Neural progenitor cell (in vitro differentiated cells): Measurements from ENCODE around the gene NCK2. TPM values are rescaled to one million over a fixed set of nuclear protein-coding genes. Genes with fewer than 3 reads are reported as not detected.

Experiments used
- DNase-seq: peaks from one replicate; pipeline ENCODE4 v3.0.0-alpha.2; 2016; ENCODE audit warnings: low spot score
- H2AFZ ChIP-seq: fragments of 200-600 bp; sonication (generic); replicated peaks from 2 replicates; pipeline ENCODE4 v1.6.1; 2016; ENCODE audit warnings: antibody characterized with exemption
- H3F3A ChIP-seq: fragments of 200-600 bp; sonication (generic); 2 replicates; pipeline ENCODE4 v1.6.1; 2016; ENCODE audit warnings: antibody characterized with exemption, low read depth
- H3K27ac ChIP-seq: fragments of 200-600 bp; sonication (generic); 2 replicates; pipeline ENCODE4 v1.5.1; 2016; ENCODE audit warnings: mild to moderate bottlenecking
- H3K27me3 ChIP-seq: fragments of 200-600 bp; sonication (generic); 2 replicates; pipeline ENCODE4 v1.6.1; 2016; ENCODE audit warnings: mild to moderate bottlenecking, moderate library complexity
- H3K36me3 ChIP-seq: fragments of 200-600 bp; sonication (generic); 2 replicates; pipeline ENCODE4 v1.5.1; 2016
- H3K4me1 ChIP-seq: fragments of 200-600 bp; sonication (generic); 2 replicates; pipeline ENCODE4 v1.6.1; 2016; ENCODE audit warnings: mixed run types
- H3K4me2 ChIP-seq: fragments of 200-600 bp; sonication (generic); 2 replicates; pipeline ENCODE4 v1.6.1; 2016
- H3K4me3 ChIP-seq: fragments of 200-600 bp; sonication (generic); 2 replicates; pipeline ENCODE4 v1.5.1; 2016
- H3K79me2 ChIP-seq: fragments of 200-600 bp; sonication (generic); 2 replicates; pipeline ENCODE4 v1.6.1; 2016; ENCODE audit warnings: low read depth
- H3K9ac ChIP-seq: fragments of 200-600 bp; sonication (generic); 2 replicates; pipeline ENCODE4 v1.6.1; 2016
- H3K9me3 ChIP-seq: fragments of 200-600 bp; sonication (generic); 2 replicates; pipeline ENCODE4 v1.5.1; 2016; ENCODE audit warnings: low read depth
- H4K20me1 ChIP-seq: fragments of 200-600 bp; sonication (generic); 2 replicates; pipeline ENCODE4 v1.6.1; 2016; ENCODE audit warnings: low read depth
- H3K27ac Mint-ChIP-seq: 3 replicates; pipeline ENCODE4 v1.8.0; 2021; ENCODE audit warnings: mixed read lengths
- H3K27me3 Mint-ChIP-seq: 2 replicates; pipeline ENCODE4 v1.8.0; 2022; ENCODE audit warnings: low read depth, mild to moderate bottlenecking, inconsistent platforms, moderate library complexity, mixed read lengths; ENCODE audit not compliant: insufficient read depth
- H3K36me3 Mint-ChIP-seq: 3 replicates; pipeline ENCODE4 v1.8.0; 2021; ENCODE audit warnings: mixed read lengths
- H3K4me1 Mint-ChIP-seq: 3 replicates; pipeline ENCODE4 v1.8.0; 2021; ENCODE audit warnings: mixed read lengths
- H3K4me3 Mint-ChIP-seq: 3 replicates; pipeline ENCODE4 v1.8.0; 2021; ENCODE audit warnings: mild to moderate bottlenecking, moderate library complexity, mixed read lengths
- H3K9me3 Mint-ChIP-seq: 3 replicates; pipeline ENCODE4 v1.8.0; 2020; ENCODE audit warnings: mixed read lengths
- CTCF ChIP-seq: fragments of 200-600 bp; sonication (generic); IDR thresholded peaks from 2 replicates; pipeline ENCODE4 v1.5.1; 2017; ENCODE audit warnings: antibody characterized with exemption, mild to moderate bottlenecking
- EZH2 ChIP-seq: fragments of 200-600 bp; sonication (generic); IDR thresholded peaks from 2 replicates; pipeline ENCODE4 v1.6.1; 2017; ENCODE audit warnings: antibody characterized with exemption, mild to moderate bottlenecking, moderate library complexity
- EZH2phosphoT487 ChIP-seq: fragments of 200-600 bp; sonication (generic); IDR thresholded peaks from 2 replicates; pipeline ENCODE4 v1.6.1; 2017; ENCODE audit warnings: antibody characterized with exemption
- total RNA-seq: library from RNA; depleted of rRNA; stranded (reverse); fragments of >200 nt; gene quantifications from 2 replicates; pipeline ENCODE4 v1.2.3, GENCODE V29; 2015; ENCODE audit warnings: low replicate concordance

Gene NCK2
- total RNA-seq, 1 donor from 2014 or later: 26.2 TPM

GRCh38 chr2:105879803-105880300, 135.1 kb downstream of the NCK2 start:
- H3K27me3 Mint-ChIP-seq: peaks cover 4% of the 10 kb centered on the region
- no peak for DNase-seq
- Histone ChIP-seq H3K27me3 (no peaks in the 10 kb centered on the region), H3K9ac (no peak overlapping the region), H3K27ac (no peak overlapping the region), H3F3A (no peaks in the 10 kb centered on the region), H3K4me2 (no peak overlapping the region), H3K4me3 (no peak overlapping the region), H3K79me2 (peaks cover 20% of the 10 kb centered on the region), H3K36me3 (no peaks in the 10 kb centered on the region), H2AFZ (no peak overlapping the region), H3K9me3 (no peaks in the 10 kb centered on the region), H4K20me1 (peaks cover 35% of the 10 kb centered on the region), H3K4me1 (peaks cover 5% of the 10 kb centered on the region)
- H3K27ac Mint-ChIP-seq: no peak overlapping the region
- TF ChIP-seq CTCF (no peak), EZH2 (no peak), EZH2phosphoT487 (no peak)
- peaks cover 75% of the 10 kb centered on the region for H3K36me3 Mint-ChIP-seq
- H3K9me3 Mint-ChIP-seq: peaks cover 30% of the 10 kb centered on the region
- no peak overlapping the region for H3K4me3 Mint-ChIP-seq
- peaks cover 28% of the 10 kb centered on the region for H3K4me1 Mint-ChIP-seq

- no peak overlapping the region for H3K27ac Mint-ChIP-seq
- Histone ChIP-seq H3K9me3 (no peaks in the 10 kb centered on the region), H2AFZ (no peak overlapping the region), H3K27me3 (no peaks in the 10 kb centered on the region), H3K79me2 (peaks cover 27% of the 10 kb centered on the region), H3K4me3 (no peak overlapping the region), H3K4me1 (peaks cover 5% of the 10 kb centered on the region), H4K20me1 (peaks cover 41% of the 10 kb centered on the region), H3K4me2 (no peak overlapping the region), H3K36me3 (no peaks in the 10 kb centered on the region), H3F3A (no peaks in the 10 kb centered on the region), H3K27ac (no peak overlapping the region), H3K9ac (no peak overlapping the region)
- TF ChIP-seq EZH2phosphoT487: no peak
- no peak for TF ChIP-seq EZH2
- DNase-seq: no peak
- peaks cover 30% of the 10 kb centered on the region for H3K9me3 Mint-ChIP-seq
- H3K4me1 Mint-ChIP-seq: peaks cover 28% of the 10 kb centered on the region
- no peak overlapping the region for H3K4me3 Mint-ChIP-seq
- peaks cover 79% of the 10 kb centered on the region for H3K36me3 Mint-ChIP-seq
- H3K27me3 Mint-ChIP-seq: peaks cover 4% of the 10 kb centered on the region
Observed at GRCh38 chr2:105880637-105881036, 135.9 kb downstream of the NCK2 start.

GRCh38 chr2:105881286-105882136, 136.8 kb downstream of the NCK2 start:
- Histone ChIP-seq H4K20me1 (peaks cover 42% of the 10 kb centered on the region), H3K4me2 (no peak overlapping the region)
- H3K27me3 Mint-ChIP-seq: peaks cover 4% of the 10 kb centered on the region

More at GRCh38 chr2:105881286-105882136, 136.8 kb downstream of the NCK2 start:
- no peak for DNase-seq
- Mint-ChIP-seq H3K4me3 (no peak overlapping the region), H3K36me3 (peaks cover 80% of the 10 kb centered on the region), H3K9me3 (peaks cover 31% of the 10 kb centered on the region), H3K4me1 (peaks cover 28% of the 10 kb centered on the region), H3K27ac (peak overlapping the region; percentile 58)
- Histone ChIP-seq H3K79me2 (peaks cover 36% of the 10 kb centered on the region), H3K4me1 (peaks cover 5% of the 10 kb centered on the region), H3K9ac (no peak overlapping the region), H3K27ac (no peak overlapping the region), H2AFZ (no peak overlapping the region), H3K36me3 (no peaks in the 10 kb centered on the region), H3K27me3 (no peaks in the 10 kb centered on the region), H3F3A (no peaks in the 10 kb centered on the region), H3K4me3 (no peak overlapping the region), H3K9me3 (no peaks in the 10 kb centered on the region)
- TF ChIP-seq CTCF (no peak), EZH2 (no peak), EZH2phosphoT487 (no peak)
